Neural cell (in vitro differentiated cells): ENCODE data around the gene TMEM74B.

Experiments used
- CTCF ChIP-seq: fragments of 450-650 bp; IDR thresholded peaks from 2 replicates; pipeline ENCODE4 v1.5.1; 2014; ENCODE audit warnings: antibody characterized with exemption, mild to moderate bottlenecking, moderate library complexity; ENCODE audit not compliant: poor library complexity, severe bottlenecking
- EZH2 ChIP-seq: fragments of 200-600, 300-800 bp; shearing (Covaris generic), sonication (generic); IDR thresholded peaks from 2 replicates; pipeline ENCODE4 v1.6.1; 2014; ENCODE audit warnings: antibody characterized with exemption, low read length, borderline replicate concordance, mild to moderate bottlenecking; ENCODE audit not compliant: insufficient read depth, poor library complexity, severe bottlenecking
- POLR2AphosphoS5 ChIP-seq: IDR thresholded peaks from 2 replicates; pipeline ENCODE4 v1.6.1; 2012
- RAD21 ChIP-seq: fragments of 450-650 bp; conservative IDR thresholded peaks from 2 replicates; pipeline ENCODE4 v1.6.1; 2014; ENCODE audit warnings: antibody characterized with exemption, mild to moderate bottlenecking, moderate library complexity
- REST ChIP-seq: IDR thresholded peaks from 2 replicates; pipeline ENCODE4 v1.6.1; 2012; ENCODE audit warnings: borderline replicate concordance

- TF ChIP-seq EZH2: no peak
- TF ChIP-seq POLR2AphosphoS5: no peak
- TF ChIP-seq CTCF: no peak
- TF ChIP-seq RAD21: no peak
- no peak for TF ChIP-seq REST
Measured at GRCh38 chr20:1163105-1163504, 21.7 kb downstream of the TMEM74B start.
